Bone marrow (tissue), 2 donors: ENCODE measurements around the gene MED27.

ENCODE experiments used
- DNase-seq, 2 donors: peaks; one replicate each; lab custom pipeline; 2025; lab: John Stamatoyannopoulos, UW

MED27 gene

DNA sequence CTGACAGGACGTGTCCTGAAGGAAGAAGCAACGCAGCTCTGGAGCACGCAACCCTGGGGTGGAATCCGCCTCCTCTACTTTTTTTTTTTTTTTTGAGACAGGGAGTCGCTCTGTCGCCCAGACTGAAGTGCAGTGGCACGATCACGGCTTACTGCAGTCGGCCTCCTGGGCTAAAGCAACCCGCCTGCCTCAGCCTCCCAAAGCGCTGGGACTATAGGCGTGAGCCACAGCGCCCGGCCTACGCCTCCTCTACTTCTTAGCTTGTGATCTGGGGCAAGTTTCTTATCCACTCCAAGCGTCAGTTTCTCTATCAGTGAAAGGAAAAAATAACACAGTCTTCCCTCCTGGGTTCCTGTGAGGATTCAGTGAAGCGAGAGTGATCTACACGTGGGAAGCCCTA, 243.6 kb downstream of the MED27 start:
- no peak for DNase-seq

DNA sequence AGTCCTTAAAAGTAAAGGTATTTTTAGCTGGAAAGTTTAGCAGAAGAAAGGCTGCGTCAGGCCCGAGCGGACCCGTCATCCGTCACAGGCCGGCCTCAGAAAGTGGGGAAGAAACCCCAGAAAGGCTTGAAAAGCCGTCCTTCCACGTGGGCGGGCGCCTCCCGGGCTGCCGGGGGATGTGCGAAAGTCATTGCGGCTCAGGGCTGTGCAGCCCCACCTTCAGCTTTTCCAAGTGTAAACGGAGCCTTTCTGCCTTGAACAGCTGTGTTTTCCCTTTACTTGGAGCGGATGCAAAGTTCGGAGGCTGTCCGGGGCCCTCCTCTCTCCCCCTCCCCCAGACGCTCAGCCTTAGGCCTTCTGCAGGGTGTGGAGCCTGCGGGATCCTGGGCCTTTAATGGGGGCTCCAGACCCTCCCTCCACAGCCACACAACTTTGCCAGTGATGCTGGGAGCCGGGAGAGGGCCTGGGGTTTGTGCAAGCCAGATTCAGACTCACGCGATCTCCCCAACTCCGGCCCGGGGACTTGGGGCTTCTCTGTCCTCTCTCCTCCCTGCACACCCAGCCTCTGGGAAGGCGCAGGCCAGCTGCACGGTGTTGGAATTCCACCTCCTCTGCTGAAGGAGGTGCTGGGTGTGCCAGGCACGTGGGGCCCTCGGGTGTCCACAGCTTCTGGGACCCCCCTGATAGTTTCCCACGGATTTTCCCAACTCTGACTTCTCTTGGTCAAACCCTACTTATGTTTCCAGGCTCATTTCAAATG, 244.3 kb downstream of the MED27 start:
- DNase-seq: no peak

DNA sequence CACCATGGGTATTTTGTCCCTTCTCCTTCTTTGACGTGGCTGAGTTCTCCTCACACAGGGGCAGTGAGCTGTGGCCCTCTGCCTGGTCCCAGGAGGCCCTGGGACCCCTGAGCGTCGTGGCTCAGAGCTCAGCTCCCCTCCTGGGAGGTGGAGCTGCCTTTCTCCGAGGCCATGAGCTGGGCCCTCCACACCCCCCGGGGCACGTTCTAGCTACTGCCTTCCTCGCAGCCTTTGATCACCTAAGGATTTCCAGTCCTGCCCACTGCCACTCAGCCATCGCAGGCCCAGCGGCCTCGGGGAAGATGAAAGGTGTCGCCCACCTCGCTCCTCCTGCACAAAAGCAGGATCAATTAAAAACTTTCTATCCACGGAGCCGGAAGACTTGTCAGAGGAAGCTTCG, 244.9 kb downstream of the MED27 start:
- DNase-seq: no peak

DNA sequence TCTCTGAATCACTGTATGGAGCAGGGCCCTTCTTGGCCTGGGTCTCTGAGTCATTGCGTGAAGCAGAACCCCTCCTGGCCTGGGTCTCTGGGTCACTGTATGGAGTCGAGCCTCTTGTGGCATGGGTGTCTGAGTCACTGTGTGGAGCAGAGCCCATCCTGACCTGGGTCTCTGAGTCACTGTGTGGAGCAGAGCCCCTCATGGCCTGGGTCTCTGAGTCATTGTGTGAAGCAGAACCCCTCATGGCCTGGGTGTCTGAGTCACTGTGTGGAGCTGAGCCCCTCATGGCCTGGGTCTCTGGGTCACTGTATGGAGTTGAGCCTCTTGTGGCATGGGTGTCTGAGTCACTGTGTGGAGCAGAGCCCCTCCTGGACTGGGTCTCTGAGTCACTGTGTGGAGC, 245.8 kb downstream of the MED27 start:
- DNase-seq: no peak

DNA sequence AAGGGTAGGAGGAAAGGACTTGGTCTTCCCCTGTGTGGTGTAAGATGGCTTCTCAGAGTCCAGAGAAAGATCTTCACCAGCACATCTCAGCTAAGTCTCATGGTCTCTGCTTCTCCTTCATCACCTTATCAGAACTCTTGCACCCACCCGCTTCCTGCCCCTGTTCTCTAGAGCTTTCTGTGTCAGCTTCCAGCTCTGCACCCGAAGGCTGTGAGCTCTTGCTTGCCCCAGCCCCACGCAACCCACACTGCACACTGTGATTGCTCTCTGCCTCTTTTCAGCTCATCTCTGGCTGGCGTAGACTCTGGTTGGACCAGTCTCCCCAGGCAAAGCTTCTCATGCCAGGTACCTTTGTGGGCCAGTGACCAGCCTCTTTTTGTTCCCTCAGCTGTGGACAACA, 246.6 kb downstream of the MED27 start:
- DNase-seq: no peak

DNA sequence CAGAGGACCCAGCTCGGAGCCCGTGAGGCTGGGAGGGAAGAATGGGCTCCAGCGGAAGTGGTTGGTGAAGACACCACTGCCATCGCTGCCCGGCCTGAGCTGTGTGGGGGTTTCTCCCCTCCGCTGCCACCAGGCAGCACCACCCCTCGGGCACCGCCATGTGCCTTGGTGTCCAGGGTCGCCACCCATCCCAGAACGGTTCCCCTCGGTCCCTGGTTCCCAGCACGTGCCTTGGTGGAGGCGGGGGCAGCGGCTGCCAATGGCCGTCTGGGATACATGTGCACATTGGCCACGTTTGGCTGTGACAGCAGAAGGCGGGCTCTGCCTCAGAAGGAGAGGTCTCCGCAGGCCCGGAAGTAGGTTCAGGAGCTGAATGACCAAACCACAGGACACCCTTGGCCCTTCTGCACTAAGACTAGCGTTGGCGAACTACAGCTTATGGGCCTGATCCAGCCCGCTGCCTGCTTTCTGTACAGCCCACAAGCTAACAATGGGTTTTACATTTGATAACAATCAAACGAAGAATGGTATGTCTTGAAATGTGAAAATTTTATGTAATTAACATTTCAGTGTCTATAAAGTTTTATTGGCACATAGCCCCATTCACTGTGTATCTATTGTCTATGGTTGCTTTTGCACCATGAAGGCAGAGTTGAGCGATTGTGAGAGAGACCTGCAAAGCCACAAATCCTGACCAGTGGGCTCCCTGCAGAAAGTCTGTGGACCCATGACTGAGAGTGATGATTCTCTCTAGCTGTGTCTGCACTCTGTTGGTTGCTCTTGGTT, 248.1 kb downstream of the MED27 start:
- no peak for DNase-seq

DNA sequence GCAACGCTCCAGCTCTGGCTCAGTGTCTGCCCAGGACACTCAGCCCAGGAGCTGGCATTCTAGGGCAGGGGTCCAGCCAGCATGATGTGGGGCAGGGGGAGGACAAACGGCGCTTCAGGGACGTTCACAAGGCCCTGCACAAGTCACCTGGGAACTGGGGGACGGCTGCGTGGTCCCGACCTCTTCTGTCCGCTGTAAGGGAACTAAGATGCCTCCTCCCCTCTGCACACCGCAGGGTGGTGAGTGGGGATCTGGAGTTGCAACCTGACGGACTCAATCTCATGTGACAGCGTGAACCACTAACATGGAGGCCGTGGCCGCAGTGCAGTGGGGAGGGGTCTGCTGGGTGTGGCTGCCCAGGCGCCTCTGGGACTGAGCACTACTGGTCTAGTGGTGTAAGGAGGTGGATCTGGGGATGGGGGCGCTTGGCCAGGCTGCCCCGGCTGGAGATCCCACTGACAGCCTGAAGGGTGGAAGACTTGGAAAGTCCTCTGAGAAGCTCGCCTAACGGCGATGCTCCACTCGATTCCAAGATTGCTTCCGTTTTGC, 251.8 kb downstream of the MED27 start:
- no peak for DNase-seq

DNA sequence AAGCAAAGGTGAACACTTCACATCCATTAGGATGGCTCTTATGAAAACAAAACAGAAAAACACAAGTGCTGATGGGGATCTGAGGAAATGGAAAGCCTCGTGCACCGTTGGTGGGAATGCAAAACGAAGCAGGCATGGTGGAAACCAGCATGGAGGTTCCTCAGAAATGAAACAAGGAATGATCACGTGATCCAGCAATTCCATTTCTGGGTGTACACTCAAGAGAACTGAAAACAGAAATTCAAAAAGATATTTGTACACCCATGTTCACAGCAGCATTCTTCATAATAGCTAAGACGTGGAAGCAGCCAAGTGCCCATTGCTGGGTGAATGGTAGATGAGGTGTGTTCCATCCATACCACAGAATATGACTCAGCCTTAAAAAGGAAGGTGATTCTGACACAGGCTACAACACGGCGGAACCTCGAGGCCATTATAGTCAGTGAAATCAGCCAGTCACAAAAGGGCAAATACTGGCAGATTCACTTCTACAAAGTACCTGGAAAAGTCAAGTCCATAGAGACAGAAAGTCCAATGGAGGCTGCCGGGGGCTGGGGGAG, 252.6 kb downstream of the MED27 start:
- DNase-seq: no peak

DNA sequence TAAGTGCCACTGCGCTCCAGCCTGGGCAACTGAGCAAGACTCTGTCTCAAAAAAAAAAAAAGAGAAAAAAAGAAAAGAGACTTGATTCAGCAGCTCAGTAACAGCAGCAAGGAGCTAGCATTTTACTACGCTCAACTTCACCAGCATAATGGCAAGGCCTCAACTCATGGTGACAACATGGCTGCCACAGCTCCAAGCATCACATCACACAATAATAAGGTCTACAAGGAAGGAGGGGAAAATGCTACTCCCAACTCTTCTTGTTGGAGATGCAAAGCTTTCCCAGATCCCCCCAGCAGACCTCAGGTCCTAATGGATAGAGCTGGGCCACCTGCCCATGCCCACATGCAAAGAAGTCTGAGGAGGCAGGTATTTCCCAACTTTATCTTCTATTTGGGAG, 253.6 kb downstream of the MED27 start:
- no peak for DNase-seq

DNA sequence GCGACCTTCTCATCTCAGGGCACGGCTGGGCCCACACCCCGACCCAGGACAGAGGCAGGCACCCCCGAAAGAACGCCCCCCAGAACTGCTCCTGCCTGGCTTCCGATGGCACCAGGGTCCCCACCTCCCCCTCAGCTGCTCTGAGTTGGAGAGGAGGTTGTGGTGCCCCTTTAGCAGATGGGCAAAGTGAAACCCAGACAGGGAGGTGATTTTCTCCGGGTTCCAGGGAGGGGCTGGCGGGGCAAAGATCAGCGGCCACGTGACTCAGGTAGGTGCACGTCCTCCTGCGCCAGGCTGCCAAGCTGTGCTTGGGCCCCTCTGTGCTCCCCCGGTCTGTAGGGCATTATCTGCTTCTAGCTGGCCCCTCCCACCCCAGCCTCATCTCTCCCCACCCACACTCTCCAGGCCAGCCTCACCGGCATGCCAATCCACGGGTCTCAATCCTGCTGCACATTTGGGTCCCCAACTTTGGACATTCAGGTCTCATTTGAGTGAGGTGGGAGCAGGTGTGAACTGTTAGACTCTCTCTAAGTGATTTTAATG, 254.6 kb downstream of the MED27 start:
- DNase-seq: no peak

DNA sequence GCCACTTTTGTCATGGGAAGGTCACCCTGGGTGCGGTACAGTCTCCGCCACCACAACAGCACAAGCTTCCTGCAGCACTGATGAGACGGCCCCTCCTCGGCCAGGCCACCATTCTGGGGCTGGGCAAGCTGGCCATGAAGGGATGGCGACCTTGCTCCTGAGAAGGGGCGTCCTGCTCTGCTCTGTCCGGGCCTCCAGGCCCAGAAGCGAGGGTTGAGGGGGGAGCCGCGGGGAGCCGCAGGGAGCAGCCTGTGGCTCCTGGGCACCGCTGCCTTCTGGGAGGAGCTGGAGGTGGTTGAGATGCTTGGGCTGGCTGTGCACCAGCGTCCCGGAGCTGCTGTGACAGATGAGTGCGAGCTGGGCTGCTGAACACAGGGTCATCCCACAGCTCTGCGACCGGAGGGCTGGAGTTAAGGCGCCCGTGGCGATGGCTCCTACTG, 255.5 kb downstream of the MED27 start:
- no peak for DNase-seq

DNA sequence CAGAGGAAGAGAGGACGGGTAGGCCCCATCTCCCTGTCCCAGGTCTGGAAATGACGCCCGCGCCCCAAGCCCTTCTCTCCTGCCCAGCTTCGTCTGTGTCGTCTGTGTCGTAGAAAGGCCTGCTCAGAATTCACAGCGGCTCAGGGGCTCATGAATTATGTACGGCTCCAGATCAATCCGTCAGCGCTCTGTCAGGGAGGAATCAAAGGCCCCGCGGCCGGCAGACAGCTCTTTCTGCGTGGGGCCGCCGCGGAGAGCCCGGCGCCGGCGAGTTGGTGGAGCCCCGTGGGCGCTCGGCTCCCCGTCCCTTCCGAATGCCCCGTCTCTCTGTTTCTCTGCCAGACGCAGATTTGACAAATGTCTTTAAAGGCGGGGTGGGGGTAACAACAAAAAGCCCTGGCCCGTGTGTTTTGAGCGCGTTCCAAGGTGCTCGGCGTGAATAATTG, 255.9 kb downstream of the MED27 start:
- DNase-seq: no peak

DNA sequence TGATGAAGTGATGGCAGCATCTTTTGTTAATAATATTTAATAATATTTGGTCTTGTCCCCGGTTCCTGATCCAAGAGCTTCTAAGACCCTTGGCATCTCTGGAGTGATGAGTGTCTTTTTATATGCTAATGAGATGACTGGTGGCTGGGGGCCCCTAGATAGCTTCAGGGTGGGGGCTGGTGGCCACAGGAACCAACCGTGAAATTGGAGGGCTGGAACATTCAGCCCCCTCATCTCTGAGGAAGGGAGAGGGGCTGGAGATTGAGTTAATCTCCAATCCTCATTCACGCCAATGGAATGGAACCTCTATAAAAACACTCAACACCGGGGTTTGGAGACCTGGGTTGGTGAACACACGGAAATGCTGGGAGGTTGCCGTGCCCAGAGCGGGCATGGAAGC, 261.6 kb downstream of the MED27 start:
- DNase-seq: no peak

DNA sequence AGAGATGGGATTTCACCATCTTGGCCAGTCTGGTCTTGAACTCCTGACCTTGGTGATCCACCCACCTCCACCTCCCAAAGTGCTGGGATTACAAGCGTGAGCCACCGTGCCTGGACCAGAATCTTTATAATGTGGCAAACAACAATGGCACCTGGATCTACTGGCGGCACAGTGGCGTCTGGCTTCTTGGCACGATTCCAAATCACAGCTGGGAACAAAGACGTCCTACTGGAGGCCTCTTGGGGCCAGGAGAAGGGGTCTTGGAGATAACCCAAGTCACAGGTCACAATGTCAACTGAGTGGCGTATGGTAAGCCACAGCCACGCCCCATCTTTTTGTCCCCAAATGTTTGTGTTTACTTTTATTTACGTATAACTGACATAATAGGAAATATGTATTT, 262.0 kb downstream of the MED27 start:
- no peak for DNase-seq

DNA sequence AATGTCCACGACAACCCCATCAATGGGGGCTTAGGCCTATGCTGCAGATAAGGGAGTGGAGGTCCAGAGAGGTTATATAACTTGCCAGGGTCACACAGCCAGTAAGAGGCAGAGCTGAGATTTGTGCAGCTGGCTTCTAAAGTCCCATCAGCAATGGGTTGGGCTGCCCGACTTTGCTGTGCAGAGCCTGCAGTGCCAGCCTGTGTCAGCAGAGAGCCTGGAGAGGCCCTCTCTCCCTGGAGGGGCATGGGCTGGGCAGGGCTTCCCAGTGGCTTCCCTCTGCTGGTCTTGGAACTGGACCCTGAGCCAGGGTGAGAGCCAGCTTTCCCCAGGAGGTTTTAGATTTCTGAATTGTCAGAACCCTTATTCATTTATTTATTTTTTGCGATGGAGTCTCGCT, 262.6 kb downstream of the MED27 start:
- no peak for DNase-seq

DNA sequence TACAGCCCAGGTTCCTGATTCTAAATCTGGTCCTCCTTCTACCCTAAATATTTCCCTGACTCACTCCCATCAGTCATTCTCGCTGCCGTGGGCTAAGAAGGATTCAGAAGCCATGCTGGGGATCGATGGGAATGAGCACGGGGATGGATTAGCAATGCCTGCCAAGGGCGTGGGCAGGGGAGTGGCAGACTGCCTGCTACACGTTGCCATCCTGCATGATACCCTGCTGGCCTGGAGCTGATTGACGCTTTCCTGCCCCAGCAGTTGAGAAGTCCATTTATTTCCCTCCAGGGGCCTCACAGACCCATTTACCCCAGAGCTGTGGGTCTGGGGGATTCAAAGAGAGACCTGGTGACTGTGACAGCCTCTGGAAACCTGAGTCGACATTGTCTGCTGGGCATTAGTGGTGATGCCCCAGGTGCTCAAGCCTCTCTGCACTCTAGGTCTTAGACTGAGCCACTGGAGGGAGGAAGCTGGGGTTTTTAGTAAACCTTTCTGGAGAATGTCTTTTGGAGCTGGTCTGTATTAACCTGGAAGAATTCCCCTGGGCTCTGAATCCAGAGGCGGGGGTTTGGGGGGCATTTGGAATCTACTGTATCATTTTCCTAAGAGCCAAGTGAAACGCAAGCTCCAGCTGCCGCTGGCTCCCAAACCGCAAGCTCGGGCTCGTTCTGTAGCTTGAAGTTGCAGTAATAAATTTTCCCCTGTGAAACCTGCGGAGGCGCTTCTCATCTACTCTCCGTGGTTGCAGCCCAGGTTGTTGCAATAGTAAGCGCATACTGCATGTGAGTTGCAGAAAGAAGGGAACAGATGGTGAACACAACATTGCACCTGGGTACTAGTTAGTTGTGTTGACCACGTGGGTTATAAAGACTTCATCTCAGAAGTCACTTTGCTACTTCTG, 263.4 kb downstream of the MED27 start:
- DNase-seq: no peak

DNA sequence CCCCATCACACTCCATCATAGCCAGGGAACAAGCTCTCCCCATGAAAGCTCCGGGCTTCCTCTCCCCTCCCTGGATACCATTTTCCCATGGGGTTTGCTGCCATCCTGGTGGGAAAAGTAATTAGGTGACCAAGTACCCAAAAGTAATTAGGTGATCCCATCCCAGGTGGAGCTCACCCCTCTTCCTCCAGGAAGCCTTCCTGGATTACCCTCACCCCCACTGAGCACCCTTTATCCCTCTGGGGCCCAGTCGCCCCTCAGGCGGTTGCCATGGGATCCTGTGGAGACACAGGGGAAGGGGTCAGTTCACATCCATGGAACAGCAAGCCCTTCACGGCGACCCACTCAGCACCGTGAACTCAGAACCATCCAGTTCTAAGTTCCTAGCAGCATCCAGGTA, 265.0 kb downstream of the MED27 start:
- DNase-seq: no peak

DNA sequence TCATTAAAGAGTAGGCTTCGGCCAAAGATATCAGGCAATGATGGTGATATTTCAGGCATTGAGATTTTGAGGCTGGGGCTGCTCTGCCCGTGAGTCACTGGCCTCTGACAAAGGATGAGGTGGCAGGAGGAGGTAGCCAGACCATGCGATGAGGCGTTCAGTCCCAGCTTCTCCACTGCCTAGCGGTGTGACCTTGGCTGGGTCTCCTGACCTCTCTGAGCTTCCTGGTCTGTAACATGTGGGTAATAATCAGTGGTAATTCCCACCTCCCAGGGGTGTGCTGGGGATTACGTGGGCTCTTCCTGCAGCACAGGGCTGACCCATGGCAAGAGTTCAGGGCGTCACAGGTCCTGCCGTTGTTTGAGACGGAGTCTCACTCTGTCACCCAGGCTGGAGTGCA, 266.6 kb downstream of the MED27 start:
- DNase-seq: no peak

DNA sequence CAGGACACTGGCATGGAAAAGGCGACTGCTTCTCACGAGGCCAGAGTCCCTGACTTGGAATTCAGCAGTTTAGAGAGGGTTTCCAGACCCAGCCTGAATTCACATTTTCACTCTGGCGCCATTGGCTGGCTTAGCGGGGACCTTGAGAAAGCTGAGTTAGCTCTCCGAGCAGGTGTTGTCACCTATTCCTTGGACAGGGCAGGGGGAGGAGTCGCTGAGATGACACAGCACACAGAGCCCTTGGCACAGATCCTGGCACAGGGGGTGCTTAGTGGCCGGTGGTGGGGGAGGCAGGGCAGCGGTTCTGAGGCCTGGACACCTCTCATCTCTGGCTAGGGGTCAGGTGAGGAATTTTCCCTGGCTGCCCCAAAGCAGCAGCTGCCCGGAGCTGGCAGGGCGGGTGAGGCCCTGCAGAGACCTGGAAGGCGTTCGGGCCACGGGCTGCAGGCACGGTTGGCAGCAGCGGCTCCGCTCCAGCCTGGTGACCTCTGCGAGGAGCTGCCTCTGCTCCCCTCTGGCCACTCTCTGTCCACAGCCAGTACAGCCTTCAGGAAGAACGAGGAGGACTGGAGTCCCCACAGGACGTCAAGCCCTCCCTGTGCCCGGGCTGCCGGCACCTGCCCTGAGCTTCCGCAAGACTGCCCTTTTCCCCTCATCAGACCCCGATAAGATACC, 267.4 kb downstream of the MED27 start:
- no peak for DNase-seq

DNA sequence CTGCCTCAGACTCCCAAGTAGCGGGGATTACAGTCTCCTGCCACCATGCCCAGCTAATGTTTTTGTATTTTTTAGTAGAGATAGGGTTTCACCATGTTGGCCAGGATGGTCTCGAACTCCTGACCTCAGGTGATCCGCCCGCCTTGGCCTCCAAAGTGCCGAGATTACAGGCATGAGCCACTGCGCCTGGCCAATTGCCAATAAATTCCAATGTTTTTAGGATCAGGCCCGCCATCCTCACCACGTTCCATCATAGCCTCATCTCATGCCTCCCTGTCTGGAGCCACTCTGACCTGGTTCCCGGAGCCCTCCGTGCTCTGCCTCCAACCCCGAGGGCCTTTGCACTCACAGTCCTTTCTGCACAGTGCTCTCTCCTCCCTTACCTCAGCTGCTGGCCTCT, 268.3 kb downstream of the MED27 start:
- DNase-seq: no peak
